ENCODE results near the gene WDR6. TPM values are rescaled to one million over a fixed set of nuclear protein-coding genes. Genes with fewer than 3 reads are reported as not detected.

Gene WDR6
- total RNA-seq, 2 experiments from 2014 or later = 132 to 134 TPM

GRCh38 chr3:49021813-49022687 is 14.9 kb downstream of the WDR6 start, which contains the start of gene NDUFAF3:
Gene NDUFAF3, plus strand, starts transcription at chr3:49022121. Its CDS starts 24 bp downstream, at chr3:49022145.
- DNase-seq (peak; percentile 81 to 95 (median 90)), ATAC-seq (ENCODE audit: poor library complexity) (peak; percentile 74)
- H3K4me3 ChIP-seq (ENCODE audit: low read length) = peak within 1 kb of the TSS; percentile 80
- POLR2A ChIA-PET = interaction anchor here (0.5 to 12.0 kb wide), 25 partner anchors 7 to 1509 kb away, joined by 3 to 331 read pairs (median 6); partner anchors contain the start of genes ARIH2, CCDC71, DAG1 and ELP6
- TF ChIP-seq, protein P1, sequence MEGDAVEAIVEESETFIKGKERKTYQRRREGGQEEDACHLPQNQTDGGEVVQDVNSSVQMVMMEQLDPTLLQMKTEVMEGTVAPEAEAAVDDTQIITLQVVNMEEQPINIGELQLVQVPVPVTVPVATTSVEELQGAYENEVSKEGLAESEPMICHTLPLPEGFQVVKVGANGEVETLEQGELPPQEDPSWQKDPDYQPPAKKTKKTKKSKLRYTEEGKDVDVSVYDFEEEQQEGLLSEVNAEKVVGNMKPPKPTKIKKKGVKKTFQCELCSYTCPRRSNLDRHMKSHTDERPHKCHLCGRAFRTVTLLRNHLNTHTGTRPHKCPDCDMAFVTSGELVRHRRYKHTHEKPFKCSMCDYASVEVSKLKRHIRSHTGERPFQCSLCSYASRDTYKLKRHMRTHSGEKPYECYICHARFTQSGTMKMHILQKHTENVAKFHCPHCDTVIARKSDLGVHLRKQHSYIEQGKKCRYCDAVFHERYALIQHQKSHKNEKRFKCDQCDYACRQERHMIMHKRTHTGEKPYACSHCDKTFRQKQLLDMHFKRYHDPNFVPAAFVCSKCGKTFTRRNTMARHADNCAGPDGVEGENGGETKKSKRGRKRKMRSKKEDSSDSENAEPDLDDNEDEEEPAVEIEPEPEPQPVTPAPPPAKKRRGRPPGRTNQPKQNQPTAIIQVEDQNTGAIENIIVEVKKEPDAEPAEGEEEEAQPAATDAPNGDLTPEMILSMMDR (IDR thresholded peaks at IDR 0.05) = peak; percentile 99
- Mint-ChIP-seq H3K4me1 (ENCODE audit: low read depth) (peaks cover 50% of the 10 kb centered on the region), H3K36me3 (ENCODE audit: low read depth) (peaks cover 57% of the 10 kb centered on the region), H3K4me3 (peak within 1 kb of the TSS; percentile 95), H3K27ac (peak within 1 kb of the TSS; percentile 90), H3K27me3 (no peaks in the 10 kb centered on the region), H3K9me3 (no peaks in the 10 kb centered on the region)
- H3K36me3 ChIP-seq (ENCODE audit: insufficient read depth, low read length) = peaks cover 42% of the 10 kb centered on the region
- H3K9me3 ChIP-seq (ENCODE audit: control insufficient read depth in 1 of 2, insufficient read depth in 1 of 2, low read length in 2 of 2) = no peaks in the 10 kb centered on the region
- H3K4me1 ChIP-seq (ENCODE audit: insufficient read depth, low read length) = peaks cover 63% of the 10 kb centered on the region
- H3K27ac ChIP-seq (ENCODE audit: low read depth in 1 of 2, low read length in 2 of 2) = peak within 1 kb of the TSS; percentile 92 to 98
- CTCF ChIA-PET = interaction anchor here (0.5 to 5.2 kb wide), 20 partner anchors 9 to 1916 kb away, joined by 3 to 63 read pairs (median 4); partner anchors contain the start of genes IP6K2, KLHDC8B, P4HTM and QRICH1
- intact Hi-C loops (cut with DNase I, micrococcal nuclease) = loop anchor here (1.0 to 10.0 kb wide), 10 partner anchors 7 to 913 kb away; partner anchors contain the start of genes QRICH1 (in 2 of the 2), APEH (in 1 of the 2), ARIH2 (in 1 of the 2) and IMPDH2 (in 1 of the 2)
- no peaks in the 10 kb centered on the region for H3K27me3 ChIP-seq (ENCODE audit: control insufficient read depth in 1 of 2, insufficient read depth in 2 of 2, low read length in 2 of 2)

- ATAC-seq (ENCODE audit: poor library complexity) = no peak
- intact Hi-C loops (cut with DNase I, micrococcal nuclease) = loop anchor here (5.0 to 10.0 kb wide), 6 partner anchors 70 to 912 kb away; partner anchors contain the start of genes APEH (in 1 of the 2), ARIH2 (in 1 of the 2), QRICH1 (in 1 of the 2) and RHOA (in 1 of the 2)
- ChIA-PET POLR2A (interaction anchor here (1.2 to 12.0 kb wide), 13 partner anchors 8 to 1510 kb away, joined by 3 to 331 read pairs (median 16); partner anchors contain the start of genes ARIH2, CCDC71, ELP6 and P4HTM), CTCF (interaction anchor here (0.7 to 5.2 kb wide), 12 partner anchors 8 to 622 kb away, joined by 3 to 63 read pairs (median 10); partner anchors contain the start of genes P4HTM, QRICH1, USP19 and WDR6)
- Histone ChIP-seq H3K36me3 (ENCODE audit: insufficient read depth, low read length) (peaks cover 43% of the 10 kb centered on the region), H3K4me3 (ENCODE audit: low read length) (peak overlapping the region; percentile 80), H3K27me3 (ENCODE audit: control insufficient read depth in 1 of 2, insufficient read depth in 2 of 2, low read length in 2 of 2) (no peaks in the 10 kb centered on the region), H3K9me3 (ENCODE audit: control insufficient read depth in 1 of 2, insufficient read depth in 1 of 2, low read length in 2 of 2) (no peaks in the 10 kb centered on the region), H3K27ac (ENCODE audit: low read depth in 1 of 2, low read length in 2 of 2) (peak overlapping the region; percentile 92 to 98), H3K4me1 (ENCODE audit: insufficient read depth, low read length) (peaks cover 60% of the 10 kb centered on the region)
- Mint-ChIP-seq H3K4me1 (ENCODE audit: low read depth) (peaks cover 50% of the 10 kb centered on the region), H3K27me3 (no peaks in the 10 kb centered on the region), H3K4me3 (peak overlapping the region; percentile 95), H3K9me3 (no peaks in the 10 kb centered on the region), H3K27ac (peak overlapping the region; percentile 90), H3K36me3 (ENCODE audit: low read depth) (peaks cover 57% of the 10 kb centered on the region)
- no peak for DNase-seq
- TF ChIP-seq, protein P1 (IDR thresholded peaks at IDR 0.05) = no peak
Observed at GRCh38 chr3:49022688-49023171, 15.5 kb downstream of the WDR6 start.

GRCh38 chr3:49023775-49024174 is 16.6 kb downstream of the WDR6 start:
- no peak overlapping the region for H3K4me3 ChIP-seq (ENCODE audit: low read length)
- H3K27ac Mint-ChIP-seq = peak overlapping the region; percentile 90
- H3K27me3 Mint-ChIP-seq = no peaks in the 10 kb centered on the region
- intact Hi-C loops (cut with DNase I, micrococcal nuclease) = loop anchor here (5.0 to 10.0 kb wide), 6 partner anchors 69 to 911 kb away; partner anchors contain the start of genes APEH (in 1 of the 2), ARIH2 (in 1 of the 2), QRICH1 (in 1 of the 2) and RHOA (in 1 of the 2)
- H3K27me3 ChIP-seq (ENCODE audit: control insufficient read depth in 1 of 2, insufficient read depth in 2 of 2, low read length in 2 of 2) = no peaks in the 10 kb centered on the region
- H3K4me1 ChIP-seq (ENCODE audit: insufficient read depth, low read length) = peaks cover 66% of the 10 kb centered on the region
- no peak for ATAC-seq (ENCODE audit: poor library complexity)
- peaks cover 52% of the 10 kb centered on the region for H3K4me1 Mint-ChIP-seq (ENCODE audit: low read depth)
- H3K36me3 ChIP-seq (ENCODE audit: insufficient read depth, low read length) = peaks cover 43% of the 10 kb centered on the region
- ChIA-PET CTCF (interaction anchor here (4.6 to 5.2 kb wide), 2 partner anchors 16 to 35 kb away, joined by 59 to 63 read pairs; partner anchors contain the start of genes P4HTM and WDR6), POLR2A (interaction anchor here (1.1 to 12.0 kb wide), 3 partner anchors 17 to 97 kb away, joined by 3 to 331 read pairs (median 5); partner anchors contain the start of genes QRICH1, USP19 and WDR6)
- TF ChIP-seq, protein P1 (IDR thresholded peaks at IDR 0.05) = no peak
- no peak for DNase-seq
- H3K9me3 ChIP-seq (ENCODE audit: control insufficient read depth in 1 of 2, insufficient read depth in 1 of 2, low read length in 2 of 2) = no peaks in the 10 kb centered on the region
- H3K36me3 Mint-ChIP-seq (ENCODE audit: low read depth) = peaks cover 65% of the 10 kb centered on the region
- H3K27ac ChIP-seq (ENCODE audit: low read depth in 1 of 2, low read length in 2 of 2) = no peak overlapping the region
- peak overlapping the region; percentile 95 for H3K4me3 Mint-ChIP-seq
- no peaks in the 10 kb centered on the region for H3K9me3 Mint-ChIP-seq
